CD4-positive, alpha-beta T cell treated with Interleukin-15 for 4 hours (primary cell): ENCODE results near the gene GGT6.

Source experiments
- DNase-seq: peaks from one replicate; pipeline ENCODE4 v3.0.0-alpha.2; 2020; ENCODE audit warnings: low spot score

Gene GGT6

DNA sequence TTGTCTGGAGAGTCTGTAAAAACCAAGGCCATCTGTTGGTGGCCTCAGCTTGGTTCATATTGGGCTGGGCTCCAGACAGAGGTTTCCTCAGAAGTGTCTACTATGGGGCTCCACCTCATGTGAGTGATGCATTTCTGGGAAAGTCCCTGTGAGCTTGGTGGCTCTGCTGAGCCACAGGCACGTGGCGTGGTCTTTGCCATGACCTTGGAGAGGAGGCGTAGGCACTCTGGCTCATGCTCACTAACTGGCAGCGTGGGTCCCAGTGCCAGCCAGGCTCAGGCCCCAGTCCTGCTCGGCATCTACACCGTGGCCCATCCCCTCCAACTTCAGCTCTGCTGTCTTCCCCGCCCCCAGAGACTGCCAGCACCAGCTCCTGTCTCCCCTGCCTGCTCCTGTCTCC, 13.3 kb upstream of the GGT6 start:
- DNase-seq = peak; percentile 66

GRCh38 chr17:4573115-4573514, 12.7 kb upstream of the GGT6 start:
- DNase-seq = no peak

DNA sequence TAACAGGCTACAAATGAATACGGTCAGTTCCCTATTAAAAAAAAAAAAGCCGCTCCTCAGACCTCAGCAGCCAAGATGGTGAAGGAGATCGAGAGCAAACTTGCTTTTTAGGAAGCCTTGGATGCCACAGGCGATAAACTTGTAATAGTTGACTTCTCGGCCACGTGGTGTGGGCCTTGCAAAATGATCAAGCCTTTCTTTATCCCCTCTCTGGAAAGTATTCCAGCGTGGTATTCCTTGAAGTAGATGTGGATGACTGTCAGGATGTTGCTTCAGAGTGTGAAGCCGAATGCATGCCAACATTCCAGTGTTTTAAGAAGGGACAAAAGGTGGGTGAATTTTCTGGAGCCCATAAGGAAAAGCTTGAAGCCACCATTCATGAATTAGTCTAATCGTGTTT, 11.8 kb upstream of the GGT6 start:
- no peak for DNase-seq

- no peak for DNase-seq
Observed at GRCh38 chr17:4569591-4569990, 9.2 kb upstream of the GGT6 start.

- peak; percentile 40 for DNase-seq
Observed at GRCh38 chr17:4566785-4567184, 6.4 kb upstream of the GGT6 start.

DNA sequence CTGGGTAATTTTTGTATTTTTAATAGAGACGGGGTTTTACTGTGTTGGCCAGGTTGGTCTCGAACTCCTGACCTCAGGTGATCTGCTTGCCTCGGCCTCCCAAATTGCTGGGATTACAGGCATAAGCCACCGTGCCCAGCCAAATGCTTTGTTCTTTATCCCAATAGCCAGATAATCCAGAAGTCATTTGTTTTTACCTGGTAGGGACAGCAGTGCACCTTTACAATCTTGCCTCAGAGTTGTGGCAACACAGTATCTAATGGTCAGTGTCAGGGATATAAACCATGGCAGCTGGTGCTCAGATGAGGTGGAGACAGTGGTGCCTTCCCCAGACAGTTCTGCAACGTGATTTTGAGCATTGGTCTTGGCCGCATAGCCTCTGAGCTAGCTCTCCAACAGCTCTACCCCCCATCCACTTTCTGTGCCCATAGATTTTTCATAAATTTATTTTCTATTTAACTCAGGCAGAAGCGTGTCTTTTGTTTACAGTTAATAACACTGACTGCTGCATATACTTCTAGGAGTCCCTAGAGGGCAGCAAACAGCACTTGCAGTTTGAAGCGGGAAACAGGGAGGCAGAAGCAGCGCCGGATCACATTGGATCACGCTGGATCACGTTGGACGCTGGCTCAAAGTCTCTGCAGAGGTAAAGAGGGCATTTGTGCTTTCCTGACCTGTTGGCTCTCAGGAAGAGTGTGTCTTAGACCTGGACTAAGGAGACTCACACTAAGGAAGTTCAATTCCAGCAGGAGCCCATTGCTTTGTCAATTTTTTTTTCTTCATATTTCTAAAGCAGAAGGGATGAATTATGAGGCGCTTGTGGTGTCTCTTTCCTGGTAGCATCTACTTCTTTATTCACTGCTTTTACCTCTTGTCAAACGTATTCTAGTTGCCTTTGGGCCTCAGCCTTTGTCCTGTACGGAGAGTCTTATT, 5.1 kb upstream of the GGT6 start:
- peak; percentile 65 for DNase-seq

DNA sequence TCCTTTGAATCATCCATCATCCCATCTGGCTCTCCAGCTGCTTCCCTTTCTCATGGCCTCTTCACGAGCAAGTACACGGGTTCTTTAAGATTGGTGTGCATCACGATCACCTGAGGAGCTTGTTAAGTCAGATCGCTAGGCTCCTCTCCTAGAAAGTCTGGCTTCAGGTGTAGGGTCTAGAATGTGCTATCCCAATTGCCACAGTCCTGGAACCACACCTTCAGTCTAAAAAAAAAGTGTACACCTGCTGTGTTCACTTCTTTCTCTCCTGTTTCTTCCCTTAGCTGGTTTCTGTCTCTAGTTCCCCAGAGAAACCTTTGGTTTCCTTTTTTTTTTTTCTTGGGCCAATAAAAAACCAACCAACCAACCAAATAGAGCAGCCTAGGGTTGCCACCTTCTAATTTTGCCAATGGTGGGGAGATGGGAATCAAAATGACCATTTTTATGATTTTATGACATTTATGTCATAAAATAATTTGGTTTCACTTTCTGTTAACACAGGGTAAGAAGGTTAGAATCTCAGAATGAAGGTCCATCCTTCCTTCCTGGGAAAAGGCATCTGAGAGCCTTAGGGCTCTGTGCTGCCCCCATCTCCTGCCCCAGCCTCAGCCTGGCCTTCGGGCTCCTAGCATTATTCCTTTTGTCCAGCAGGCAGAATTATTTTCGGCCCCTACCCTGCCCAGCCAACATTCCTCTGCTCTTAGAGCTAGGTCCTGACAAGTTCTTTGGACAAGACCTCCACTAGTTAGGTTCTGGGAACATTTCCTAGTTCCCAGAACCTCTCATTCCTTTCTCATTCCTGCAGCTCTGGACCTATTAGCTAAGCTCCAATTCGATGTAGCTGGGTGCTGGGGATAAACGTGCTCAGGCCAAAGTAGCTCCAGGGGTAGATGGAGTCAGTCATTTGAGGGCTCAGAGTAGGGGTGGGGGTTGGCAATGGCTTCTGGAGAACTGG, 1.9 kb upstream of the GGT6 start:
- no peak for DNase-seq

GRCh38 chr17:4560837-4561256, 470 bp upstream of the GGT6 start:
- DNase-seq = no peak

- no peak for DNase-seq
Observed at GRCh38 chr17:4559966-4560365, 411 bp downstream of the GGT6 start.

- DNase-seq = no peak
Observed at GRCh38 chr17:4559139-4559791, 1.1 kb downstream of the GGT6 start.

DNA sequence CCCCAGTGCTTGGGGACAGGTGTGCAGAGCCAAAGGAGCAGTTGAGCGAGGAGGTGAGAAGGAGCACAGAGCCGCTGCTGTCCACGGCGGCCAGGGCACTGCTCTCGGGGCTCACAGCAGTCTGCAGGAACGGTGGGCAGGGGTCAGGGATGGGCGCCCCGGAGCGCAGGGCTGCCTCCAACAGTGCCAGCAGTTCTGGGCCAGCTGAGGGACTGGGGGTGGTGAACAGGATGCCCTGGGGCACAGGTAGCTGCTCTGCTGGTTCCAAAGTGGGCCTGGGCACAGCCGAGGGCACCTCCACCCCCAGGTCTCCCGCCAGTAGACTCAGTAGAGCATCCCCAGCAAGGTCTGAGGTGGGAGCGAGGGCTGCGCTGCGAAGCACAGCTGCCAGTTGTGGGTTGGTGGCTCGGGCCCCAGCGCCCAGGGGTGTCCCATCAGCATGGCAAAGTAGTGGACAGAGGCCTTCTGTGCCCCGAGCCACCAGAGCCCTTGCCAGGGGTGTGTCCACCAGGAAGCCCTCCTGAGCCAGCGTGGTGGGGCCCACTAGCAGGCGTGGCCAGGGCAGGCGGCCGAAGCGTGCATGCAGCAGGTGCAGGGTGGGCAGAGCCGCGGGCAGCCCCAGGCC, 1.9 kb downstream of the GGT6 start:
- DNase-seq = no peak

DNA sequence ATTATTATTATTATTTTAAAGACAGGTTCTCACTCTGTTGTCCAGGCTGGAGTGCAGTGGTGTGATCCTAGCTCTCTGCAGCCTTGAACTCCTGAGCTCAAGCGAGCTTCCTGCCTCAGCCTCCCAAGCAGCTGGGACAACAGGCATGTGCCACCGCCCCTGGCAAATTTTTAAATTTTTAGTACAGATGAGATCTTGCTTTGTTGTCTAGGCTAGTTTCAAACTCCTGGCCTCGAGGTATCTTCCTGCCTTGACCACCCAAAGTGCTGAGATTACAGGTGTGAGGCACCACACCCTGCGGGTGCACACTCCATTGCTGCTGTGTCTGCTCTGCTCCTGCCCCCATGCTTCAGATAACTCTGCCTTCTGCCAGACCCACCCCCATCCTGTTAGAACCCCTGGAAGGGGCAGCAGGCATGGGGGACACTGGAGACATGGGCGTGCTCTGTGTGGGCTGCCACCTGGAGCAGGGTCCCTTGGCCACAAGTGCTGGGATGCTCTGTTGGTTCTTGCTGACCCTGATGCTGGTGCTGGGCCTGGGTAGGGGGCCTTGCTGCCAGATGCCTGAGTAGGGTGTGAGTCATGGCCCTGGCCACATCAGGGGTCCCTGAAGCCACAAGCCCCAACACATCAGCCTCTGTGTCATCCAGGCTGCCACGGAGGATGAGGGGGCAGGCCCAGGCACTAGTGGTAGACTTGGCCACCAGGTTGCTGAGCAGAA, 2.6 kb downstream of the GGT6 start:
- DNase-seq = no peak

GRCh38 chr17:4556996-4557395, 3.4 kb downstream of the GGT6 start:
- no peak for DNase-seq

GRCh38 chr17:4555873-4556759, 4.3 kb downstream of the GGT6 start:
- no peak for DNase-seq

DNA sequence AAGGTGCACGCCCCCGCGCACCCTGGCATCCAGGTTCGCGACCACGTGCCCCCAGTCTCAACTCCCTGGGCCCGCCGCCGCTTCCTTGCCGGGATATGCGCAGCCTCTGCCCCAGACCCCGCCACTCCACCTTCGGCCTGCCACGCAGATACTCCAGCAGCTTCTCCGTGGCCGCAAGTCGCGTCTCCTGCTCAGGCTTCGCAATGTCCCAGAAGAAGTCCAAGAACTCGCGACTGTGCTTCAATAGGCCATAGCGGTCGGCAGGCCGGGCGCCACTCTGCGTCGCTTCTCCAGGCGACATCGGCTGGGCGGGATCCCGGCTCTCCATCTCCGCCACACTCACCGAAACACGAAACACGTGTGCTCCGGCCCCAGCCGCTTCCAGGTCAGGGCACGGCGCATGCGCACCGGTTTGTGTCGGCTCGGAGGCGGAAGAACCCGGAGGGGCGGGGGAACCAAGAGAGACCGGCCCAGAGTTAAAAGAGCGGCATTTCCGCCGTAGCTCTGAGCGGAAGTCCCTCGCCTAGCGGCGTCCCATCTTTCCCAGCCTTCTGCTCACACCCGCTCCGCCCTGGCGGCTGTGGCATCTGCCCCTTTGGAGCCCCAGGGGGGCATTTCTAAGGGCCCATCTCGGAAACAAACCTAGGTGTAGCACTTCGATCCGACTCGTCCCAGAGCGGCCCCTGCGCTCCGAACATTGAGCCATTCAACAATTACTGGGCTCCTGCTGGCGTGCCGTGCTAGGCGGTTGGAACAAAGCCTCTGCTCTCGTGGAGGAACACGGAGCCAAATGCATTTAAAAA, 5.2 kb downstream of the GGT6 start, which contains the start of gene MYBBP1A:
Gene MYBBP1A, minus strand, starts transcription at position 388 of the 803 bp plus-strand sequence. Its CDS starts 60 bp downstream, at position 328.
- peak; percentile 97 for DNase-seq

DNA sequence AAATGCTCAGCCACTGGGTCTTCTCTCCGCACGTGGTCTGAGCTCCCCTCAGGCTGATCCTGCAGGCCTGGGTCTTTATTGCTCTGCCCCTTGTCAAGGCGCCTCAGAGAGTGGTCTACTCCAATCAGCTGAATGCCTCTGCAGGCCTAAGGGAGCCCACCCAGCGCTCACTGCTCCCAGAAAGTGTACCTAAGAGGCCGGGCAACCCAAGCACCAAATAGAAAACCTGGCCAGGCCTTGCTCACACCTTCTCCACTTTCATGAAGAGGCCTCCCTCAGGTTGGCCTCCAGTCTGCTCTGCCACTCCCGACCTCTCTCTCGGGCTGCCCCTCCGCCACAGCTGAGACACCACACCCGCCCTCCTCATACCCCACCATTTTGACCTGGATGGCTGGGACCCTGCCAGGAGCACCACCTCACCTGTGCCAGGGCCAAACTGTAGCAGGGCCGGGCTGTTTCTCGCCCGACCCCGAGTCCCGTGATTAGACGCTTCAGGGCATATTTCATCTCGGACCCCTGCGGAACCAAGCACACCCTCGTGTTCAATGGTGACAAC, 5.9 kb downstream of the GGT6 start:
- no peak for DNase-seq

GRCh38 chr17:4553669-4554068, 6.7 kb downstream of the GGT6 start:
- DNase-seq = no peak

DNA sequence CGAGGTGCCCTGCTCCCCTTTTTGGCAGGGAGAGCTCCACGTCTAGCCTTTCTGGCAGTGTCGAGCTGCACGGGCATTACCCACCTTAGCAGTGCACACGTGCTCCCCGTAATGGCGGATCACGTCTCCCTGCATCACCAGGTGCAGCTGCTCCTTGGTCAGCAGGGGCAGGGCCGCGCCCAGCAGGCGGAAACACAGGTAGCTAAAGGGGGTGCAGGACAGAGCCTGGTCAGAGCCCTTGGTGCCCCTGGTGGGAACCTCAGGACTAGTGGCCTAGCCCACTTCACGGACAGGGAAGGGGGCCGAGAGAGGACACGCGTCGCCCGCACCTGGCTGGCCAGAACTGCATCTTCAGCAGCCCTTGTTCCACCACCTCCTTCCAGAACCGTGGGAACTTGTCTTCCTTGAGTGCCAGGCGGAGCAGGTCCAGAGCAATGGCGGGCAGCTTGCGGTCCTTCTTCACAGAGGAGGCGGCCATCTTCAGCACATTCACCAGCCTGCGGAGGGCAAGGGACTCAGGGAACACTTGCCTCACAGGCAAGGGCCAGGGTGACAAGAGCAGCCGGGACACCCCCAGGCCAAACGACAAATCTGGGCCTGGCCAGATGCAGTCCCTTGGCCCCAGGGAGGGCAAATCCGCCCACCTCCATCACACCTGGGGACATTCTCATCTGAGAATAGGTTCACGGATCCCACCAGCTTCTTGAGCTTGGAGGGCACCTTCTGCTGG, 8.4 kb downstream of the GGT6 start:
- no peak for DNase-seq
